ENCODE results near the gene PRICKLE4. TPM values are rescaled to one million over a fixed set of nuclear protein-coding genes. Genes with fewer than 3 reads are reported as not detected.

The PRICKLE4 gene
- total and polyA plus RNA-seq, 2 of the 13 experiments (the other 11 are each of a cell fraction or from before 2014, with no cell fraction given): 0.92 to 1.2 TPM

- TF ChIP-seq ZBTB37 (CRISPR knock-in tag; IDR thresholded peaks at IDR 0.05) (no peak), REL (CRISPR knock-in tag; conservative IDR thresholded peaks at IDR 0.05) (no peak), CC2D1A (CRISPR knock-in tag; IDR thresholded peaks at IDR 0.05) (no peak), HIC2 (CRISPR knock-in tag; IDR thresholded peaks at IDR 0.05; ENCODE audit: low read depth) (peak; percentile 23; the same call in 1 of the 2 replicates), ZFP82 (CRISPR knock-in tag; IDR thresholded peaks at IDR 0.05; ENCODE audit: borderline replicate concordance) (no peak), RXRB (CRISPR knock-in tag; IDR thresholded peaks at IDR 0.05; ENCODE audit: borderline replicate concordance) (no peak), ZNF234 (CRISPR knock-in tag; conservative IDR thresholded peaks at IDR 0.05) (no peak), SOX6 (IDR thresholded peaks at IDR 0.05) (no peak), SOX6 (CRISPR knock-in tag; IDR thresholded peaks at IDR 0.05) (peak; percentile 51; the same call in 1 of the 2 replicates), ZNF7 (CRISPR knock-in tag; IDR thresholded peaks at IDR 0.05) (no peak), FOXO1 (CRISPR knock-in tag; IDR thresholded peaks at IDR 0.05) (no peak), CHD2 (IDR thresholded peaks at IDR 0.05; ENCODE audit: low read depth, low read length) (no peak), ZEB1 (IDR thresholded peaks at IDR 0.05; ENCODE audit: insufficient replicate concordance, low read depth) (no peak), ZBTB25 (CRISPR knock-in tag; IDR thresholded peaks at IDR 0.05) (no peak; the same call in 1 of the 2 replicates), ZNF18 (CRISPR knock-in tag; IDR thresholded peaks at IDR 0.05; ENCODE audit: insufficient replicate concordance) (no peak), FOSL2 (CRISPR knock-in tag; IDR thresholded peaks at IDR 0.05) (0 out of 2 replicates have a peak, but pooled peaks have one; percentile 5), RBM22 (optimal IDR thresholded peaks at IDR 0.05; ENCODE audit: low read length) (peak; percentile 23), ZC3H4 (CRISPR knock-in tag; IDR thresholded peaks at IDR 0.05; ENCODE audit: borderline replicate concordance) (no peak), ZNF713 (CRISPR knock-in tag; IDR thresholded peaks at IDR 0.05) (no peak; the same call in 1 of the 2 replicates), LBX2 (CRISPR knock-in tag; IDR thresholded peaks at IDR 0.05; ENCODE audit: borderline replicate concordance) (no peak), ZNF724P (CRISPR knock-in tag; IDR thresholded peaks at IDR 0.05; ENCODE audit: borderline replicate concordance) (no peak), KDM5B (CRISPR knock-in tag; IDR thresholded peaks at IDR 0.05; ENCODE audit: borderline replicate concordance) (peak; percentile 56; the same call in 1 of the 2 replicates), THAP8 (CRISPR knock-in tag; IDR thresholded peaks at IDR 0.05; ENCODE audit: borderline replicate concordance) (no peak)
These were observed 45.7 kb upstream of the PRICKLE4 start (continued) for GRCh38 chr6:41734666-41735426.

Data from HepG2 (cell line).